Measurements from ENCODE around the gene TLR5. TPM values are rescaled to one million over a fixed set of nuclear protein-coding genes. Genes with fewer than 3 reads are reported as not detected.

Gene TLR5
- total and polyA plus RNA-seq, 9 donors: 7.7 to 38.8 (median 22.3) TPM

DNA sequence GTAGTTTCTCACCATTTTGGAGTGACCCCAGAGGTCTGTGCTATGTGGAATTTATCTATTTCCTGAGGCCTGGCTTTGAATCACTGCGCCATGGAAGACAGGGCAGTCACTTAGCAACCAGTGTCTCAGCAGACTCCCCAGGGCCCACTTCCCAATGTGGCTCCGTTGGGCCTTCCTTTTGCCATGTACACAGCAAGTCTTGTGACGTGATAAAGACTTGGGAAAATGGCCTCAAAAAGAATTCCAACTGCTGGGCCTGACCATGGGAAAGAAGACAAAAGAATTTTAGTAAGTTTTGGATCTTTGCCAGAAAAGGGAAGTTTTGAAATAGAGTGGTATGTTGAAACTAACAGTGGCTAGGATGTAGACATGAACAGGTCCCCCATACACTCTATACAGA, 36.2 kb downstream of the TLR5 start:
- no peak overlapping the region for H3K27ac ChIP-seq
- no peaks in the 10 kb centered on the region for H3K9me3 ChIP-seq
- WGBS, 3 donors: 51 to 60% (median 59%) methylated on average over 3 of the region's 3 CpGs
- no peak for DNase-seq
- no peaks in the 10 kb centered on the region for H3K27me3 ChIP-seq
- intact Hi-C loops (cut with DNase I): no loop called here
- H3K4me3 ChIP-seq: no peak overlapping the region
- peaks cover 1% of the 10 kb centered on the region for H3K4me1 ChIP-seq (ENCODE audit: insufficient read depth)
- no peaks in the 10 kb centered on the region for H3K36me3 ChIP-seq
- TF ChIP-seq, protein P1, sequence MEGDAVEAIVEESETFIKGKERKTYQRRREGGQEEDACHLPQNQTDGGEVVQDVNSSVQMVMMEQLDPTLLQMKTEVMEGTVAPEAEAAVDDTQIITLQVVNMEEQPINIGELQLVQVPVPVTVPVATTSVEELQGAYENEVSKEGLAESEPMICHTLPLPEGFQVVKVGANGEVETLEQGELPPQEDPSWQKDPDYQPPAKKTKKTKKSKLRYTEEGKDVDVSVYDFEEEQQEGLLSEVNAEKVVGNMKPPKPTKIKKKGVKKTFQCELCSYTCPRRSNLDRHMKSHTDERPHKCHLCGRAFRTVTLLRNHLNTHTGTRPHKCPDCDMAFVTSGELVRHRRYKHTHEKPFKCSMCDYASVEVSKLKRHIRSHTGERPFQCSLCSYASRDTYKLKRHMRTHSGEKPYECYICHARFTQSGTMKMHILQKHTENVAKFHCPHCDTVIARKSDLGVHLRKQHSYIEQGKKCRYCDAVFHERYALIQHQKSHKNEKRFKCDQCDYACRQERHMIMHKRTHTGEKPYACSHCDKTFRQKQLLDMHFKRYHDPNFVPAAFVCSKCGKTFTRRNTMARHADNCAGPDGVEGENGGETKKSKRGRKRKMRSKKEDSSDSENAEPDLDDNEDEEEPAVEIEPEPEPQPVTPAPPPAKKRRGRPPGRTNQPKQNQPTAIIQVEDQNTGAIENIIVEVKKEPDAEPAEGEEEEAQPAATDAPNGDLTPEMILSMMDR (IDR thresholded peaks at IDR 0.05): no peak
- TF ChIP-seq EP300 (IDR thresholded peaks at IDR 0.05) (no peak), POLR2A (IDR thresholded peaks at IDR 0.05) (no peak)

DNA sequence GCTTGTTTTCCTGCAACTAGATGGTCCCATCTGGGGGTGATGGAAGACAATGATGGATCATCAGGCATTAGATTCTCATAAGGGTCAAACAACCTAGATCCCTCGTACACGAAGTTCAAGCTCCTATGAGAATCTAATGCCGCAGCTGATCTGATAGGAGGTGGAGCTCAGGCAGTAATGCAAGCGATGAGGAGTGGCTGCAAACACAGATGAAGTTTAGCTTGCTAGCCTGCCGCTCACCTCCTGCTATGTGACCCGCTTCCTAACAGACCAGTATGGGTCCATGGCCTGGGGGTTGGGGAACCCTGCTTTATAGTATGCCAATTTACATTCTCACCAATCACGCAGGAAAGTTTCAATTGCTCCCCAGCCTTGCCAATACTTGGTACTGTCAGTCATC, 37.5 kb downstream of the TLR5 start:
- no peaks in the 10 kb centered on the region for H3K36me3 ChIP-seq
- H3K4me3 ChIP-seq: no peak overlapping the region
- WGBS, 3 donors: 95 to 97% (median 95%) methylated on average over 7 of the region's 7 CpGs
- no peak for DNase-seq
- H3K9me3 ChIP-seq: no peaks in the 10 kb centered on the region
- H3K4me1 ChIP-seq (ENCODE audit: insufficient read depth): peaks cover 1% of the 10 kb centered on the region
- H3K27ac ChIP-seq: no peak overlapping the region
- intact Hi-C loops (cut with DNase I): no loop called here
- H3K27me3 ChIP-seq: no peaks in the 10 kb centered on the region
- no peak for TF ChIP-seq POLR2A (IDR thresholded peaks at IDR 0.05)
- TF ChIP-seq EP300 (IDR thresholded peaks at IDR 0.05): no peak
- TF ChIP-seq, protein P1 (IDR thresholded peaks at IDR 0.05): no peak

DNA sequence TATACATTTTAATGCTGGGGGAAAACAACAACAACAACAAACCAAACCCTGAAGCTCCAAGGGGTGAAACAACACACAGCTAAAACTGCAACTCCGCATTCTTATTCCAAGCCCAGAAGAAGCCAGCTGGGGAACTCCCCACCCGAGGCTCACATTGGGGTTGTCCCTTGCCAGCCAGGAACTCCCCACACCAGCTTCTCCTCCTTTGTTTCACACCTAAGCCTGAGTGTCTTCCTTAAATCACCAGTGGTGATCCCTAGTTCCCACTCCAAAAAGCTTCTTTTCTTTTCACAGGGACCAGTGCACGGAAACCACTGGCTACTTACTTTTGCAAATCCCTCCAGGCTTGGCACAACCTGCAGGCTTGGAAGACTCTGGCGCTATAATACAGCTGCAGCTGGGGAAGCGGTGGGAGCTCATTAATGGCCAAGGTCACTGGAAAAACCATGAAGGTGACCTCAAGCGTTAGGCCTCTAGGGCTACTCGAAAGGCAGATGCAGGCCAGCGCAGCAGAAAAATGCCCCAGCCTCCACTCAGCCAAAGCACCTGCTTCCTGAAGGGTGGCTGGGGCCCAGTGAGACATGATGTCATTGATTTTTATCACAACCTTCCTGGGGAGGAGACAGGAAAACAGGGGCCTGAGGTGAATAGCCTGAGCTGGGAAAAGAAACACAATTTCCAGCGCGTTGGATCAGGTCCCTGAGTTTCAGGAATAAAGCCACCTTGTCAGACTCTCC, 40.1 kb downstream of the TLR5 start:
- Histone ChIP-seq H3K4me1 (ENCODE audit: insufficient read depth) (peaks cover 1% of the 10 kb centered on the region), H3K27ac (no peak overlapping the region), H3K4me3 (no peak overlapping the region), H3K9me3 (no peaks in the 10 kb centered on the region), H3K36me3 (no peaks in the 10 kb centered on the region), H3K27me3 (no peaks in the 10 kb centered on the region)
- intact Hi-C loops (cut with DNase I): no loop called here
- peak in 1 of 5 donors; percentile 42 for DNase-seq
- no peak for TF ChIP-seq POLR2A (IDR thresholded peaks at IDR 0.05)
- TF ChIP-seq EP300 (IDR thresholded peaks at IDR 0.05): no peak
- TF ChIP-seq, protein P1 (IDR thresholded peaks at IDR 0.05): no peak
- whole genome bisulfite sequencing, 3 donors: 31 to 44% (median 37%) methylated on average over 10 of the region's 10 CpGs

DNA sequence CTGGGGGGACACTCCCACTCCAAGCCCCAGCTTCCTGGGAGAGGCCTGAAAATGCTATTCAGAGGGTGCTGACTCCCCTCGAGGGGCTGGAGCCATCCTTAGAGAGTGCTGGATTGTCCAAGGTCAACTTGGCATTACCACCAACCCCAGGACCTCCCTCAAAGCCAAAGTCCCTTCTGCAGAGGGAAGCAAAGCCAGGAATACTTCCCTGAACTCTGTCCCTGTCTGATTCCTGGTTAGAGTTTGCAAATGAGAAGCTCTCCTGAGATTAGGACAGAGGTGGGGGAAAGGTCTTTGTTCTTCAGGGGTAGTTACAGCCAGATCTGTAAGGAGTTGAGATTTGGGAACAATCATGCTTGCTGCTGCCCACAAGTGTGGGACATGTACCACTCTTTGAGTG, 45.3 kb downstream of the TLR5 start:
- intact Hi-C loops (cut with DNase I): no loop called here
- Histone ChIP-seq H3K27me3 (no peaks in the 10 kb centered on the region), H3K4me3 (no peak overlapping the region), H3K9me3 (no peaks in the 10 kb centered on the region), H3K4me1 (ENCODE audit: insufficient read depth) (no peaks in the 10 kb centered on the region), H3K27ac (no peak overlapping the region), H3K36me3 (no peaks in the 10 kb centered on the region)
- DNase-seq: no peak
- TF ChIP-seq POLR2A (IDR thresholded peaks at IDR 0.05) (no peak), EP300 (IDR thresholded peaks at IDR 0.05) (no peak)
- TF ChIP-seq, protein P1 (IDR thresholded peaks at IDR 0.05): no peak
- 30 to 77% (median 33%) methylated on average over 1 of the region's 1 CpG for WGBS, 3 donors
